DOHH2 (cell line): ENCODE data around the gene PLXNC1.

Experiments used
- H3F3A ChIP-seq: fragments of 200-600 bp; sonication (generic), shearing (Covaris generic); 2 replicates; pipeline ENCODE4 v1.6.0; 2016; ENCODE audit warnings: antibody characterized with exemption, mild to moderate bottlenecking; ENCODE audit not compliant: control insufficient read depth, insufficient read depth
- H3K27ac ChIP-seq: fragments of 200-600 bp; sonication (generic); 2 replicates; pipeline ENCODE4 v1.5.1; 2014; ENCODE audit warnings: low read depth, mild to moderate bottlenecking, low read length, moderate library complexity
- H3K27me3 ChIP-seq: fragments of 200-600 bp; sonication (generic); 2 replicates; pipeline ENCODE4 v1.6.1; 2014; ENCODE audit warnings: mild to moderate bottlenecking, low read length, mixed read lengths; ENCODE audit not compliant: control insufficient read depth
- H3K36me3 ChIP-seq: fragments of 200-600 bp; sonication (generic); 2 replicates; pipeline ENCODE4 v1.6.1; 2014; ENCODE audit warnings: mild to moderate bottlenecking, low read length, moderate library complexity, mixed read lengths; ENCODE audit not compliant: control insufficient read depth
- H3K4me1 ChIP-seq: fragments of 200-600 bp; sonication (generic); 2 replicates; pipeline ENCODE4 v1.6.1; 2014; ENCODE audit warnings: mild to moderate bottlenecking, low read length, mixed read lengths; ENCODE audit not compliant: control insufficient read depth
- H3K4me2 ChIP-seq: fragments of 200-600 bp; sonication (generic); 2 replicates; pipeline ENCODE4 v1.6.0; 2014; ENCODE audit warnings: mild to moderate bottlenecking, low read length, moderate library complexity
- H3K4me3 ChIP-seq: fragments of 200-600 bp; sonication (generic); 2 replicates; pipeline ENCODE4 v1.5.1; 2014; ENCODE audit warnings: mild to moderate bottlenecking, low read length, mixed read lengths
- H3K79me2 ChIP-seq: fragments of 200-600 bp; sonication (generic); 2 replicates; pipeline ENCODE4 v1.6.1; 2014; ENCODE audit warnings: mild to moderate bottlenecking, low read length, mixed read lengths; ENCODE audit not compliant: control insufficient read depth
- H3K9me2 ChIP-seq: fragments of 200-600 bp; sonication (generic); replicated peaks from 2 replicates; pipeline ENCODE4 v1.6.1; 2014; ENCODE audit warnings: mild to moderate bottlenecking, low read length, mixed read lengths; ENCODE audit not compliant: control insufficient read depth
- H3K9me3 ChIP-seq: fragments of 200-600 bp; sonication (generic); 2 replicates; pipeline ENCODE4 v1.6.1; 2014; ENCODE audit warnings: antibody characterized with exemption, low read length, mixed read lengths; ENCODE audit not compliant: control insufficient read depth, insufficient read depth
- H4K20me1 ChIP-seq: fragments of 200-600 bp; sonication (generic); 2 replicates; pipeline ENCODE4 v1.6.0; 2014; ENCODE audit warnings: low read depth, mild to moderate bottlenecking, antibody characterized with exemption, low read length, moderate library complexity; ENCODE audit not compliant: control insufficient read depth, insufficient read depth
- EZH2phosphoT487 ChIP-seq: fragments of 200-600 bp; sonication (generic); IDR thresholded peaks from 2 replicates; pipeline ENCODE4 v1.6.1; 2017; ENCODE audit warnings: borderline replicate concordance, mild to moderate bottlenecking, antibody characterized with exemption, low read length, moderate library complexity, mixed read lengths
- TF ChIP-seq, protein P1 (sequence below): fragments of 200-600 bp; sonication (generic); IDR thresholded peaks from one replicate; pipeline ENCODE4 v1.5.1; 2014; ENCODE audit warnings: antibody characterized with exemption, mild to moderate bottlenecking, low read depth, low read length; ENCODE audit not compliant: poor library complexity, severe bottlenecking

Gene PLXNC1

DNA sequence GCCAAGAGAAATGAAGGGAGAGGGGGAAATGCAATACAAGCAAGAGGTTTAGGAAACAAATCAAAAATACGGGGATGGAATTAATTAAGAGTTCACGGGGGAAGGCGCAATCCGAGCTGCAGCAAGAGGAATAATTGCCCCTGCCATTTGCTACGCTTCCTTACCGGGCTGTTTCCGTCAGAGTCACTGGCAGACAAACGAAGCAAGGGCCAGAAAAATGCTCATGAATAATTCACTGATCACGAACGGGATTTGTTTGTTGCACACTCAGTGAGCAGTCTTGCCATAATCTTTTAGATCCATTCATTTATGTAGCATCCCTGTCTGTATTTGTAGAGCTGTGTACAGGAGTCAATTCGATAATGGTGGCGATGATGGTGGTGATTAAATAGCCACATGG lies 39.0 kb downstream of the PLXNC1 start:
- peaks cover 4% of the 10 kb centered on the region; the same call in 1 of the 2 replicates for H3K36me3 ChIP-seq
- no peaks in the 10 kb centered on the region for H4K20me1 ChIP-seq
- no peak overlapping the region for H3K4me2 ChIP-seq
- peaks cover 5% of the 10 kb centered on the region for H3K9me3 ChIP-seq
- TF ChIP-seq, protein P1, sequence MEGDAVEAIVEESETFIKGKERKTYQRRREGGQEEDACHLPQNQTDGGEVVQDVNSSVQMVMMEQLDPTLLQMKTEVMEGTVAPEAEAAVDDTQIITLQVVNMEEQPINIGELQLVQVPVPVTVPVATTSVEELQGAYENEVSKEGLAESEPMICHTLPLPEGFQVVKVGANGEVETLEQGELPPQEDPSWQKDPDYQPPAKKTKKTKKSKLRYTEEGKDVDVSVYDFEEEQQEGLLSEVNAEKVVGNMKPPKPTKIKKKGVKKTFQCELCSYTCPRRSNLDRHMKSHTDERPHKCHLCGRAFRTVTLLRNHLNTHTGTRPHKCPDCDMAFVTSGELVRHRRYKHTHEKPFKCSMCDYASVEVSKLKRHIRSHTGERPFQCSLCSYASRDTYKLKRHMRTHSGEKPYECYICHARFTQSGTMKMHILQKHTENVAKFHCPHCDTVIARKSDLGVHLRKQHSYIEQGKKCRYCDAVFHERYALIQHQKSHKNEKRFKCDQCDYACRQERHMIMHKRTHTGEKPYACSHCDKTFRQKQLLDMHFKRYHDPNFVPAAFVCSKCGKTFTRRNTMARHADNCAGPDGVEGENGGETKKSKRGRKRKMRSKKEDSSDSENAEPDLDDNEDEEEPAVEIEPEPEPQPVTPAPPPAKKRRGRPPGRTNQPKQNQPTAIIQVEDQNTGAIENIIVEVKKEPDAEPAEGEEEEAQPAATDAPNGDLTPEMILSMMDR, result no peak
- no peak for TF ChIP-seq EZH2phosphoT487
- H3K79me2 ChIP-seq, result no peaks in the 10 kb centered on the region
- H3K27ac ChIP-seq, result no peak overlapping the region
- no peaks in the 10 kb centered on the region for H3F3A ChIP-seq
- no peak overlapping the region for H3K4me3 ChIP-seq
- H3K9me2 ChIP-seq, result no peaks in the 10 kb centered on the region
- peaks cover 34% of the 10 kb centered on the region for H3K4me1 ChIP-seq
- no peaks in the 10 kb centered on the region for H3K27me3 ChIP-seq

DNA sequence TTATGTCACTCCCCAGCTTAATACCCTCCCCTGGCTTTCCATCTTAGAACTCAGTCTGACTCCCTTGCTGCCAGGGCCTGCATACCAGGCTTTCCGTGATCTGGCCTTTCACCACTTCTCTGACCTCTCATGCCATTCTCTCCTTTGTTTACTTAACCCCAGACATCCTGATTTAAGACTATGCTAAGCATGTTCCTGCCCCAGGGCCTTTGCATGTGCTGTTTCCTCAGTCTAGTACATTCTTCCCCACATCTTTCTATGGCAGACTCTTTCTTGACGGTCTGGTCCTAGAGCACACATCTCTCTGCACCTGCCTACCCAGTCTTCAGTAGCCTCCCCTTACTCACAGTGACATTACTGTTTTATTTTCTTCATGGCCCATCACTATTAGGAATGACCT lies 42.2 kb downstream of the PLXNC1 start:
- no peaks in the 10 kb centered on the region for H3K79me2 ChIP-seq
- H3F3A ChIP-seq, result no peaks in the 10 kb centered on the region
- peaks cover 9% of the 10 kb centered on the region for H3K9me3 ChIP-seq
- no peaks in the 10 kb centered on the region for H3K9me2 ChIP-seq
- H3K4me3 ChIP-seq, result no peak overlapping the region
- peaks cover 60% of the 10 kb centered on the region for H3K4me1 ChIP-seq
- H3K27ac ChIP-seq, result no peak overlapping the region
- peaks cover 6% of the 10 kb centered on the region; the same call in 1 of the 2 replicates for H3K36me3 ChIP-seq
- H3K4me2 ChIP-seq, result no peak overlapping the region
- TF ChIP-seq, protein P1, result no peak
- no peak for TF ChIP-seq EZH2phosphoT487
- no peaks in the 10 kb centered on the region for H3K27me3 ChIP-seq
- no peaks in the 10 kb centered on the region for H4K20me1 ChIP-seq

GRCh38 chr12:94191023-94191422 lies 42.6 kb downstream of the PLXNC1 start:
- no peak for TF ChIP-seq EZH2phosphoT487
- TF ChIP-seq, protein P1, result no peak
- H3K4me1 ChIP-seq, result peaks cover 63% of the 10 kb centered on the region
- no peaks in the 10 kb centered on the region for H3K27me3 ChIP-seq
- no peaks in the 10 kb centered on the region for H3K9me2 ChIP-seq
- H3F3A ChIP-seq, result no peaks in the 10 kb centered on the region
- no peak overlapping the region for H3K4me2 ChIP-seq
- H3K36me3 ChIP-seq, result peaks cover 6% of the 10 kb centered on the region; the same call in 1 of the 2 replicates
- peaks cover 9% of the 10 kb centered on the region for H3K9me3 ChIP-seq
- no peaks in the 10 kb centered on the region for H3K79me2 ChIP-seq
- no peak overlapping the region for H3K4me3 ChIP-seq
- H4K20me1 ChIP-seq, result no peaks in the 10 kb centered on the region
- H3K27ac ChIP-seq, result no peak overlapping the region
